Activated CD4-positive, alpha-beta T cell treated with anti-CD3 and anti-CD28 coated beads, Interleukin-2, amount 50 U/mL, for 24 hours (primary cell): Measurements from ENCODE around the gene HSPB7.
"Not testable (repeated sequence)": the region's sequence is repeated elsewhere in the genome, so short reads cannot be mapped to it uniquely, and the experiment has no call there.

ENCODE experiments used
- DNase-seq, 2 donors: peaks; one replicate each; pipeline ENCODE4 v3.0.0-alpha.2; 2020; ENCODE audit warnings: low read depth in 1 of 2, low spot score in 1 of 2

The HSPB7 gene

DNA sequence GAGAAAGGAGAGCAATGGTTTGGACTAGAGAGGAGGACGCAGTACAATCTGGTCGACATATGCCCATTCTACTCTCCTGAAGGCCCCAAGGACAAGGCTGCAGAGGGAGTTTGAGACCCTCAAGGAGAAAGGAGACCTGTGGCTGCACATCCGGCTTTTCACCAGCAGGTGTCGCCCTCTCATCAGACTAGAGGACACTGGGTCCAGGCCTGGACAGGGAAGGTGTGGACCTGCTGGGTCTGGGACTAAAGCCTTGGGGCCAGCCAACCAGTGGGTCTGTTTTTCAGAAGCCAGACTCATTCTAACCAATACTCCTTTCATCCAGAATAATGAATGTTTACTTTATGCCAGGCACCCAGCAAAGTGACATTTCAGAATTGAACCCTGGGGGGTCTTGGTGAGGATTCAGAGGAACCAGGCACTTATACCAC is 8.8 kb downstream of the HSPB7 start:
- DNase-seq, result peak; percentile 56 to 62

DNA sequence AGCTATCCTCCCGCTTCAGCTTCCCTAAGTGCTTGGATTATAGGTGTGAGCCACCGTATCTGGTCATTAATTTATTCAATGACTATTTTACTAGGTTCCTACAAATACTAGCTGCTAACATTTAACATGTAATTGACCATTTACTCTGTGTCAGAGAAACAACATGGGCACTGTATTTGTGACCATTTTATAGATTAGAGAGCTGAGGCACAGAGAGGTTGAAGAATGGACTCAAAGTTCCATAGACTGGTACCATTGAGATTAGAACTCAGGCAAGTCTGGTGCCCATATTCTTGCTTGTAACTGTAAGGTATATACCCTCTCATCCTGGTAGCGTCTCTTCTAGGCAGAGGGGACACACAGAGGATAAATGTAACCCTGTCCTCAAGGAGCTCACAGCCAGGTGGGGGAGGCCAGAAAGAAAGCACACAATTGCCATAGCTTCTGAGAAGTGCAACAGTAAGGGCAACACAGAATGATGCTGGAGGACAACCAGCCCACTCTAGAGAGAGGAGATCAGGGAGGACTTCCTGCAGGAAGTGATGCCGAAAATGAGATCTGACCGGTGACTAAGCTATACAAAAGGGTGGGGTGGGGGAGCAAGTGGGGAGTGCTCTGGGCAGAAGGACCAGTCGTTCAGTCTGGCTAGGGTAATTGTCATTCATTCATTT is 10.0 kb downstream of the HSPB7 start:
- no peak for DNase-seq

DNA sequence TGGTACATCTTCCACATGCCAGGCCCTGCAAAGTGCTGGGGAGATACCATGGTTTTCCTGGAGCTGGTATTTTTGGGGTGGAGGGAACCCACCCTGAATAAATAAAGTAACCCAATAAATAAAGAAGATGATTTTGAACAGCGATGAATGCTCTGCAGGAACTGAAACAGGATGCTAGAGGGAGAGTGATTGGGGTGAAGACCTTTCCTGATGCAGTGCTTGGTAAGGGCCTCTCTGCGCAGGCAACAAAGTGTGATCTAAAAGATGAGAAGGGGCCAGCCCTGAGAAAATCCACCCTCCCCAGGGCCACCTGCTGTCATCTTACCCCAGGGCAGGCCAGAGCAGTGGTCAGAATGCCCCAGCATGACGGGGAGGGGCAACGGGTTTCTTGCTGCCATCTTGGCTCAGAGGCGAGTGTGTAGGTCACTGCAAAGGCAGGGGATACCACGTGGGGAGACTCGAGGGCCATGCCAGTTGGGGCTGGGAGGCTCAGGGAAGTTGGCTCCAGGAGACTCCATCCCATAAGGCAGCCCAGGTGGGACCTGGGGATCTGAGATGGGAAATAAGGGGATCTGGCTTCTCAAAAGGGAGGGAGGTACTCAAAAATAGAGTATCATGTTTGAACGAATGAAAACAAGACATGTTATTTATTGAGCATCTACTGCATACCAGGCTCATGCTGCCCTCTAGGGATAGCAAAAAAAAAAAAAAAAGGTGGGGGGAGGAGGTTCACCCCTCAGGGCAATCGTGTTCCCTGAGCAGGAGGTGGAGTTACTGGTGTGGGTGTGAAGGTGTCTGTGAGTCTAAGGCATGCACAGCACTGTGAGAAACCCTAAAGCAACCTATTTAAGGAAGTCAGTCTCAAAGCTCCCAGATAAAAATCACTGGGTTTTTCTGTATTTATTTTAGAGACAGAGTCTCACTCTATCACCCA is 11.0 kb downstream of the HSPB7 start:
- DNase-seq, result no peak

DNA sequence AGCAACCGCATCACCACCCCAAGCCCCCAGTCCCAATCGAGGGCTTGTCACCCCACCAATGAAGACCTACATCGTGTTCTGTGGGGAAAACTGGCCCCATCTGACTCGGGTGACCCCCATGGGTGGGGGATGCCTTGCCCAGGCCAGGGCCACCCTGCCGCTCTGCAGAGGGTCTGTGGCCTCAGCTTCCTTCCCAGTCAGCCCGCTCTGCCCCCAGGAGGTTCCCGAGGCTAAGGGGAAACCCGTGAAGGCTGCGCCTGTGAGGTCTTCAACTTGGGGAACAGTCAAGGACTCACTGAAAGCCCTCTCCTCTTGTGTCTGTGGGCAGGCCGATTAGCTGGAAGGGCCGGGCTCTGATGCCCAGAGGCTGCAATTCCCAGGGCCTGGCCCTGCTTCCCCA is 11.8 kb downstream of the HSPB7 start:
- DNase-seq, result no peak

DNA sequence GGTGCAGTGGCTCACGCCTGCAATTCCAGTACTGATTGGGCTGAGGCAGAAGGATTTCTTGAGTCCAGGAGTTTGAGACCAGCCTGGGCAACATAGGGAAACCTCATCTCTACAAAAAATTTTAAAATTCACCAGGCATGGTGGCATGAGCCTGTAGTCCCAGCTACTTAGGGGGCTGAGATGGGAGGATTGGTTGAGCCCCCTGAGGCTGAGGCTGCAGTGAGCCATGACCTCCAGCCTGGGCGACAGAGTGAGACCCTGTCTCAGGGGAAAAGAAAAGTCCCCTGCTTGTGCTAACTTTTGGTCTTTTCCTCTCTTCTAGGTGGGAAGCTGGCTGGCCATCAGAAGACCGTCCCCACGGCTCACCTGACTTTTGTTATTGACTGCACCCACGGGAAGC is 12.2 kb downstream of the HSPB7 start:
- no peak for DNase-seq

DNA sequence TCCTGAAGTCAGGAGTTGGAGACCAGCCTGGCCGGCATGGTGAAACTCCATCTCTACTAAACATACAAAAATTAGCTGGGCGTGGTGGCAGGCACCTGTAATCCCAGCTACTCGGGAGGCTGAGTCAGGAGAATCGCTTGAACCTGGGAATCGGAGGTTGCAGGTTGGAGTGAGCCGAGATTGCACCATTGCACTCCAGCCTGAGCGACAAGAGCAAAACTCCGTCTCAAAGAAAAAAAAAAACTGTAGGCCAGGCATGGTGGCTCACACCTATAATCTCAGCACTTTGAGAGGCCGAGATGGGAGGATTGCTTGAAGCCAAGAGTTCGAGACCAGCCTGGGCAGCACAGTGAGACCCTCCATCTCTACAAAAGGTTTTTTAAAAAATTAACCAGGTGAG is 16.6 kb downstream of the HSPB7 start:
- DNase-seq, result not testable (repeated sequence)

DNA sequence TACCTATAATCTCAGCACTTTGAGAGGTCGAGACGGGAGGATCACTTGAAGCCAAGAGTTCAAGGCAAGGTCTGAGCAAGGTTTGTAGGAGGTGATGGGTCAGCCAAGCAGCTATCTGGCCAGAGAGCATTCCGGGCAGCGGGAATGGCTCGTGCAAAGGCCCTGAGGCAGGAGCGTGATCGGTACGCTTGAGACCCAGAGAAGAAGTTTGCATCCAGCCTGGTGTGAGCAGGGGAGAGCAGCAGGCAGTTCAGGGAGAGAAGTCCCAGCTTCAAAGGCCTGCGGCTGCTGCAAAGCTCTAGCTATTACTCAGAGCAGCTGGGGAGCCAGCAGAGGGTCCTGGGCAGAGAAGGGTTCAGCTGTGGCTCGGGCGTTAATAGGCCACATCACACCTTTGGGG is 18.9 kb downstream of the HSPB7 start:
- no peak for DNase-seq

DNA sequence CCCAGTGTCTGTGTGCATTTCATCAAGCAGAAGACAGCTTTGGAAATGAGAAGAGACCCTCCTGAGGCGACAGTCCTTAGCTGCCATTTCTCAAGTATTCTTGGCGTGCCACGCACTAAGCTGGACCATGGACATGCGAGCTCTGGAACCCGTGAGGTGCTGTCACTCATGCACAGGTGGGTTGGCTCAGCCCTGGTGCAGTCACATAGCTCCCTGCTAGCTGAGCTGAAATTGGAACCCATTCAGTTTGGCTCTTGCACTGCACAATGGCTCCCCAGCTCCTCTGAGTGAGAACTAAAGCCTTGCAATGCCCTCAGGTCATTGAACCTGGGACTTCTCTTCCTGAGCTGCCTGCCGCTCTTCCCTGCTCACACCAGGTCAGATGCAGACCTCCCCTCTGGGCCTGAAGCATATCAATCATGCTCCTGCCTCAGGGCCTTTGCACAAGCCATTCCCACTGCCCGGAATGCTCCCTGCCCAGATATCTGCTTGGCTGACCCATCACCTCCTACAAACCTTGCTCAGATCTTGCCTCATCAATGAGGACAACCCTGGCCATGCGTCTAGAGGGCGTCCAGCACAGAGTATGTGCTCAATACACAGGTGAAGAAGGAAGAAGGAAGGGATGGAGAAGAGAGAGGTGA is 20.1 kb downstream of the HSPB7 start:
- no peak for DNase-seq

DNA sequence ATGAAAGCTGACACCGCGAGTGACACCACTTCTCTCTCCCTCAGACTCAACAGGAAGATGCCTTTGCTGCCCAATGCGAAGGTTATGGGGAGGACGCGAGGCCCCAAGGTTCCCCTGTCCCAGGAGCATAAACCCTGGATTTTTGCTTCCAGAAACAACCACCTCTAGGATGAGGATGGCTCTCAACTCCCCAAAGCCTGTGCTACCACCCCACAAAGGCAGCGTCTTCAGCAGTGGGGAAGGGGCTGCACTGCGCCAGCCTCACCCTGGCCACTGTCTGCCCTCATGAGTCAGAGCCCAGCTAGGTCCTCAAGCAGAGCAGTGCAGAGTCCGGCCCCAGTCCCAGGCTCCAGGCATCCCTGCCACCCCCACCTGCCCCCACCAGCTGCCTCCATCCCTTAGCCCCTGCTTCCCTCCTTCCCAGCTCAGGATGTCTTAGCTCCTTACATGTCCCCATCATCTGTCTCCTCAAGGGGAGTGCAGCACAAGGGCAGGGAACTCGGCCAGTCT is 20.7 kb downstream of the HSPB7 start:
- DNase-seq, result no peak

DNA sequence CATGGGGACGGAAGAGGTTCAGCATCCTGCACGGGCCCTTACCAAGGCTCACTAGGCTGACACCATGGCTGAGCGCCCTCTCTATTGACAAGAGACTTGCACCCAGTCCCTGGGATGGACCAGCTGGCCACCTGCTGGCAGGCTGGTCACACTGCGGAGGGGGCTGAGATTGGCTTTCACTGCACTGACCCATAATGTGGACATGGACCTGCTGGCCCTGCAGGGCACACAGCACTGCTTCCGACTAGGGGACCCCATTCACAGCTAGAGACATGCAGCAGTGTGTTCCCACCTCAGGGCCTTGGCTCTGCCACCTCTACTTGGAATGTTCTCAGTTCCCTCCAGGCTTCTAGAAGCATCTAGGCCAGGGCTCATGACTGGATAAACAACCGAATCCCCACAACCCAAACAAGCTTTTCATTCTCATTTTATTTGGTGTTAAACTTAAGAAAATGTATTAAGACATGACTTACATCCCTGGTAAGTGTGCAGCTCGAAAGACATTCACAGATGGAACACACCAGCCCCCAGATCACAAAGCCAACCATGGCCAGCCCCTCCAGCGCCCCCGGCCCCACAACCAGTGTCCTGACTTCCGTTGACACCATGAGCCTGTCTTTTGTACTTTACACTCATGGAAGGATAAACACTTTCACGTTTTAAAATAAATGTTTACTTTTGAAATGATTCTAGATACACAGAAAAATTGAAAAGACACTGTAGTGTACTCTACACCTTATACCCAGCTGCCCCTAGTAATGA is 23.1 kb downstream of the HSPB7 start:
- peak in 1 of 2 donors; percentile 26 for DNase-seq

DNA sequence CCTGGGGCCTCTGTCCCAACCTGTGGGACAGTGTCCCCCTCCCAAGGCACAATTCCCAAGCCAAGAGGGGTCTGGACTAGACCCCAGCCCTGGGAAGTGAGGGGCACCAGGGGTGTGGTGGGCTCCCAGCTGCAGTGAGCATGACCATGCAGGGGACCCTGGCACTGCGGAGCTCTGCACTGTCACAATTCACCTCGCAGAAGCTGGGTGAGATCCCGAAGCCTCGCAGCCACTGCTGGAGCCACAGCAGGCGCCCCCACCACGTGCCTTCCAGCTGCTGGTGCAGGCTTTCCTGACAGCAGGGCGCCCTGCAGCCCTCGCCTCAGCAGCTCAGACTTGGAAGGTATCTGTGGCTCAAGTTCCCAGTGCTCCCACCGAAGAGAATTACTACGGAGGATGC is 23.8 kb downstream of the HSPB7 start:
- DNase-seq, result no peak

DNA sequence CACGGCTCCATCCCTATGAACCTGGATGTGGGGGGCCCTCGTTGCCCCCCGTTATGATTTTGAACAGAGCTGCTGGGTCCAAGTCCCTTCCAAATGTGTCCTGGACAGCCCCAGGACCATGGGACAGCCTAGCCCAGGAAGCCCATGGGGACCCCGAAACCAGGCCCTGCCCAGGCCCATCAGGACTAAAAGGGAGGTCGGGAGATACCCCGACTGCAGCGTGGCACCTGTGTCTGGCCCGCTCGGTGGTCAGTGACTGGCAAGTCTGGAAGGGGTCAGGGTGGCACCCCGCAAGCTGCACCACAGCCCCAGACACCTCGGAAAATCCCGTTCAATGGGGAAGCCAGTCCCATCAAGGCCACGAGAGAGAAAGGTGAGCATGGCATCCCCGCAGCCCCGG is 24.2 kb downstream of the HSPB7 start:
- no peak for DNase-seq

DNA sequence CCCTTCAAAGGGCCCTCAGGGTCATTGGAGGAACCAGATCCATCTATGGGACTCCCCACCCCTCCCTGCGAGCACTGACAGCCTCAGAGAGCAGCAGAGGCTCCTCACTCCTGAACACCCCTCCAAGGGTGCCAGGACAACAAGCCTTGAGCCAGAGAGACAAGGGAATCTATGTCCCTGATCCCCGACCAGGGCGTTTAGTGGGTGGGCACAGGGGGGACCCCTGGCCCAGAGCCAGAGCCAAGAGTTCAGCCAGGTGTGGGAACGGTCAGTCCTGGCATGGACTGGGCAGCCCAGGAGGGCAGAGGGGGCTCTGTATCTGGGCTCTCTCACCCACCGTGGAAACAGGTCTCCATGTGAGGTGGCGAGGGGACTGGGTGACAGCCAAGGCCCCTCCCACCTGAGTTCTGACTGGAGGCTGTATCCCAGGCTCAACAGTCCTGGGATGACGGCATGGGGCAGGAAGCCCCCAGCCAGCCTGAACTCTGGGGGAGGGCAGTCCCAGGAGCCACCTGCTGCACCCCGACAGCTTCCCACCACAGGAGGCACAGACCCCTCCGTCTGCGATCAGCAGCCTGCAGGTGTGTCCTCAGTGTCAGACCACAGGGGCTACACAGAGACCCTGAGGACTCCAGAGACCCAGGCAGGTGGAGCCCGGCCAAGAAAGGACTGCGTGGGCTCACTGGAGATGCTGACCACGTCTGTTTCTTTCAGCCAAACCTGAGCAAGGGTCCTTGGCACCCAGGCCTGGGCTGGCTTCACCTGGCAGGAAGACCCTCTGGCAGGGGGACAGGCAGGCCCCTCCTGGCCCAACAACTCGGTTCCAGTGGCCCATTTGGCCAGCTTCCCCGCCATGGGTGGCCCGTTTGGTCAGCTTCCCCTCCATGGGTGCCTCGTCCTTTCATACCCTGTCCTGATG is 25.0 kb downstream of the HSPB7 start:
- DNase-seq, result no peak

DNA sequence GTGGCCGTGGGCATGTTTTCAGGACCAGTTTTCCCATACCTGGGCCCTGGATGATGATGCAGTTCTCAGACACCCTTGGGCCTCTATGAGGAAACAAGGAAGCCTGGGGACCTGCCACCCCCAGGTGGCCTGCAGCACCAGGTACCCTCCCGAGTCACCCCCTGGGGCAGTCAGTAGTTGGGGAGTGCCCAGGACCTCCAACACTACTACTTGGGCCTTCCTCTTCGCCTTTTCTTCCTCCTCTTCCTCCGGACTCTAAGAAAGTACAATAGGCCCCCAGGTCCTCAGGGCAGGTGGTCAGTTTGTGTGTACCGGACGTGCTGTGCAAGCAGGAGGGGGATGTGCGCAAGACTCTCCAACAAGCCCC is 25.7 kb downstream of the HSPB7 start:
- no peak for DNase-seq

DNA sequence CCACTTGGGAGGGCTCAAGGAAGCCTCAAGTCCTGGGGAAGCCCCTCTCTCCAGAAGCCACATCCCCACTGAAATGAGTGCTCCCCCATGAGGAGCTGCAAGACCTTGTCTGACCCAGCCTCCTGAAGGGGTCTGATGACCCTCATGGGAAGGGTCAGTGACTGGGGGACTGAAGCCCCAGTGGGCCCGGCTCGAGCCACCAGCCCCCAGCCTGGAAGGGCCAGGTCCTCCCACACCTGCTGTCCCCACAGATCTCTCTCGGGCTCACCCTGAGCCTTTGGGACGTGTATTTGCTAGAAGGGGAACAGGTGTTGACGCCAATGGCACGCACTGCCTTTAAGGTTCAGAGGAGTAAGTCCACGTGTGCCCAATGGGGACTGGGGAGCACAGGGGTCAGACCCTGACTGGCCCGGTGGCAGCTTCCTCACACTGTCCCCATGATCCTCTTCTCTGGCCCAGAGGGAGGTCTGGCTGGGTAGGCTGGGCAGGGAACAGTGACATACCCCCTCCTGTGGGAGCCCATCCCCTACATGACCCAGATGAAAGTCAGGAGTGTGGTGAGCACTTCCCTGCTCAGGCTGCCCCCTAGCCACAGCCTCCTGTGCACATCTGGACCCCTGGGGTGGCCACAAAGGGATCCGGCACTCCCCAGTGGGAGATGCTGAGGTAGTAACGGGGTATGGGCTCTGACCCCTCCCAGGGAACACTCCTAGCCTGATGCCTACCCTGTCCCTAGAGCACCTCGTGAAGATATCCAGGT is 26.2 kb downstream of the HSPB7 start:
- no peak for DNase-seq

DNA sequence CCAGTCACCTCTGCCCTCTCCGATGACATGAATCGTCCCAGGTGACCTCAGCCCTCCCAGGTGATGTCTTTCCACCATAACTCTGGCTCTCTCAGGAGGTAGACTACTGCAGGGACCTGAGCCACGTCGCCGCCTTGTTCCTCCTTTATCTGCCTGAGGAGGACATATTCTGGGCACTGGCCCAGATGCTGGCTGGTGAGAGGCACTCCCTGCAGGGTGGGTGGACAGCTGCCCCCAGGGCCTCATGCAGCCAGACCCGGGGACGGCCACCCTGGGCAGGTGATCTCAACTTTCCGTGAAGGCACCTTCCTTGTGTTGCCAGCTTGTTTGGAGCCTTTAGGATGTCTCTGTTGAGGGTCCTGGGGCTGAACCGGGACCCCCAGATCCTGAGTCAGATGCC is 28.1 kb downstream of the HSPB7 start:
- no peak for DNase-seq

DNA sequence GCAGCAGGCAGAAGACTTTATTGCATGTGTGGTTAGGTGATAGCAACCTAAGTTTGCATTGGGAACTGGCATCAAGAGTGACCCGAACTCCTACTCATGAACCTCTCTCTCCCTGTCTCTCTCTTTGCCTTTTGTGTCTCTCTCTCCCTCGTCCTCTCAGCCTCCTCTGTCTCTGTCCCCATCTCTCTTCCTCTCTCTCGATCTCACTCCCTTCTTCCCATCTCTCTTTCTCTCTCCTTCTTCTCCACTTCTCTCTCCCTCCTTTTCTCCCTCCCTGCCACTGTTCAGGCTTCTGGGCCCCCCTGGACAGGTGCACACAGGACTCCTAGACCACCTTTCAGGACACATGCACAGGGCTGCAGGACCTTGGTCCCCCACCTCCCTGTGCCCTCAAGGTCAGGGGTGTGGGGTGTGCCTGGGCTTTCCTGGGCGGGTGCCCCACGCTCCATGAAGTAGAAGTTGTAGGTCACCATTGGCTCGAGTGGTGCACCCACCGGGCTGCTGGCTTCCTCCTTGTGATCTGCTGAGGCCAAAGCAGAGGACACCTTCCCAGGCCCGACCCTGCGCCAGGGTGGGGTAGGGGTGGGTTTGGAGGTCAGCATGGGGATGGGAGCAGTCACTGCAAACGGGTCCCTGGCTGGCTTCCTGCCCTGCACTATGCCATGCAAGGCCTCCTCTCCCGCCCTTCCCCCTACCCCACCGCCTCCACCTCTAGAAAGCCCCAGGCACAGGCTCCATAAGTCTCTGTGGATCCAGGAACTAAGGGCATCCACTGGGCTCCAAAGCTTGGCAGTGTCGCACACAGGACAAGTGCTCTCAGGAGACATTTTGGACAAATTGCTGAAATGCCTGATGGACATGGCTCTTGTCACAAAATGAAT is 28.7 kb downstream of the HSPB7 start:
- DNase-seq, result no peak

DNA sequence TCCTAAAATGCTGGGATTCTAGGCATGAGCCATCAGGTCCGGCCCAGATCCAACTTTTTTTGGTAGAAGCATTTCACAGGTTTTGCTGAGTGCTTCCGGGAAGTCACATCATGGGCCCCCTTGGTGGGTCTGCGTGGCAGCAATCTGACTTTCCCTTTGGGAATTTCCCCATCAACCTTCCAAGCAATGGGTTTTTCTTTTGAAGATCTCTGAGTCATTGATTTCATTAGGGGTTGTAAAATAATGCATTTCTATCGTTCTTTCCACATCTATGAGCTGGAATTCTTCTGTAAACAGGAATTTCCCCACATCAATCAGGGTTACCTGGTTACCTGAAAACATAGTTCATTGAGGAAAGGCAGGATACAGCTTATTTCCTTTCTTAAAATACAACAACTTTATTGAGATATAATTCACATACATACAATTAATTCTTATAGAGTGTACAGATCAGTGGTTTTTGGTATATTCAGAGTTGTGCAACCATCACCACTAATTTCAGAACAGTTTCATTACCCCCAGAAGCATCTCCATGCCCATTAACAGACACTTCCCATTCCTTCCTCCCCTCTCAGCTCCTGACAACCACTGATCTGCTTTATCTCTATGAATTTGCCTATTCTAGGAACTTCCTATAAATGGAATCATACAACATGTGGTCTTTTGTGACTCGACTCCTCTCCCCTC is 32.1 kb downstream of the HSPB7 start:
- no peak for DNase-seq
